DOHH2 (cell line): Measurements from ENCODE around the gene MED13L.

ENCODE experiments used
- H3F3A ChIP-seq: fragments of 200-600 bp; sonication (generic), shearing (Covaris generic); 2 replicates; pipeline ENCODE4 v1.6.0; 2016; ENCODE audit warnings: antibody characterized with exemption, mild to moderate bottlenecking; ENCODE audit not compliant: control insufficient read depth, insufficient read depth
- H3K27ac ChIP-seq: fragments of 200-600 bp; sonication (generic); 2 replicates; pipeline ENCODE4 v1.5.1; 2014; ENCODE audit warnings: low read depth, mild to moderate bottlenecking, low read length, moderate library complexity
- H3K27me3 ChIP-seq: fragments of 200-600 bp; sonication (generic); 2 replicates; pipeline ENCODE4 v1.6.1; 2014; ENCODE audit warnings: mild to moderate bottlenecking, low read length, mixed read lengths; ENCODE audit not compliant: control insufficient read depth
- H3K36me3 ChIP-seq: fragments of 200-600 bp; sonication (generic); 2 replicates; pipeline ENCODE4 v1.6.1; 2014; ENCODE audit warnings: mild to moderate bottlenecking, low read length, moderate library complexity, mixed read lengths; ENCODE audit not compliant: control insufficient read depth
- H3K4me1 ChIP-seq: fragments of 200-600 bp; sonication (generic); 2 replicates; pipeline ENCODE4 v1.6.1; 2014; ENCODE audit warnings: mild to moderate bottlenecking, low read length, mixed read lengths; ENCODE audit not compliant: control insufficient read depth
- H3K4me2 ChIP-seq: fragments of 200-600 bp; sonication (generic); 2 replicates; pipeline ENCODE4 v1.6.0; 2014; ENCODE audit warnings: mild to moderate bottlenecking, low read length, moderate library complexity
- H3K4me3 ChIP-seq: fragments of 200-600 bp; sonication (generic); 2 replicates; pipeline ENCODE4 v1.5.1; 2014; ENCODE audit warnings: mild to moderate bottlenecking, low read length, mixed read lengths
- H3K79me2 ChIP-seq: fragments of 200-600 bp; sonication (generic); 2 replicates; pipeline ENCODE4 v1.6.1; 2014; ENCODE audit warnings: mild to moderate bottlenecking, low read length, mixed read lengths; ENCODE audit not compliant: control insufficient read depth
- H3K9me2 ChIP-seq: fragments of 200-600 bp; sonication (generic); replicated peaks from 2 replicates; pipeline ENCODE4 v1.6.1; 2014; ENCODE audit warnings: mild to moderate bottlenecking, low read length, mixed read lengths; ENCODE audit not compliant: control insufficient read depth
- H3K9me3 ChIP-seq: fragments of 200-600 bp; sonication (generic); 2 replicates; pipeline ENCODE4 v1.6.1; 2014; ENCODE audit warnings: antibody characterized with exemption, low read length, mixed read lengths; ENCODE audit not compliant: control insufficient read depth, insufficient read depth
- H4K20me1 ChIP-seq: fragments of 200-600 bp; sonication (generic); 2 replicates; pipeline ENCODE4 v1.6.0; 2014; ENCODE audit warnings: low read depth, mild to moderate bottlenecking, antibody characterized with exemption, low read length, moderate library complexity; ENCODE audit not compliant: control insufficient read depth, insufficient read depth
- EZH2phosphoT487 ChIP-seq: fragments of 200-600 bp; sonication (generic); IDR thresholded peaks from 2 replicates; pipeline ENCODE4 v1.6.1; 2017; ENCODE audit warnings: borderline replicate concordance, mild to moderate bottlenecking, antibody characterized with exemption, low read length, moderate library complexity, mixed read lengths
- TF ChIP-seq, protein P1 (sequence below): fragments of 200-600 bp; sonication (generic); IDR thresholded peaks from one replicate; pipeline ENCODE4 v1.5.1; 2014; ENCODE audit warnings: antibody characterized with exemption, mild to moderate bottlenecking, low read depth, low read length; ENCODE audit not compliant: poor library complexity, severe bottlenecking

MED13L gene

DNA sequence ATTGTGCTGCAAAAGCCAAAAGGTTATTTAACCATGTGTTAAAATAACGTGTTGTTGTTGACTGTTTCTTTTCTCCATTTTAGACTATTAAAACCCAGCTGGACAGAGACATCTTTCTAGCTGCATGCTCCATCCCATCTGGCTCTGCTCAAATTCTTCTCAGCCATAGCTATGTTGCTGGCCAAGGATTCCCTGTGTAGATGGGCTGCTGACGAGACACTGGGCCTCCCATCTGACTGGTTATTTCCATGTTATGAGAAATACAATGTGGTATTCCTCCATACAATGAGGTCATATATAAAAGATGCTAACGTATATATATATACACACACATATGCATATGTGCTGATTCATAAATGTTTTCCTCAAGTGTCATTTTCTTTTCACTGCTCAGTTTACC lies 30.1 kb downstream of the MED13L start:
- Histone ChIP-seq H3K4me3 (no peak overlapping the region), H3K36me3 (no peaks in the 10 kb centered on the region), H3K27ac (no peak overlapping the region), H3K9me2 (no peaks in the 10 kb centered on the region), H4K20me1 (0 out of 2 replicates have a peak, but pooled peaks cover 2% of the 10 kb centered on the region), H3K9me3 (peaks cover 14% of the 10 kb centered on the region; the same call in 1 of the 2 replicates), H3F3A (no peaks in the 10 kb centered on the region), H3K4me2 (no peak overlapping the region), H3K4me1 (peaks cover 34% of the 10 kb centered on the region), H3K27me3 (no peaks in the 10 kb centered on the region), H3K79me2 (peaks cover 91% of the 10 kb centered on the region)
- TF ChIP-seq, protein P1, sequence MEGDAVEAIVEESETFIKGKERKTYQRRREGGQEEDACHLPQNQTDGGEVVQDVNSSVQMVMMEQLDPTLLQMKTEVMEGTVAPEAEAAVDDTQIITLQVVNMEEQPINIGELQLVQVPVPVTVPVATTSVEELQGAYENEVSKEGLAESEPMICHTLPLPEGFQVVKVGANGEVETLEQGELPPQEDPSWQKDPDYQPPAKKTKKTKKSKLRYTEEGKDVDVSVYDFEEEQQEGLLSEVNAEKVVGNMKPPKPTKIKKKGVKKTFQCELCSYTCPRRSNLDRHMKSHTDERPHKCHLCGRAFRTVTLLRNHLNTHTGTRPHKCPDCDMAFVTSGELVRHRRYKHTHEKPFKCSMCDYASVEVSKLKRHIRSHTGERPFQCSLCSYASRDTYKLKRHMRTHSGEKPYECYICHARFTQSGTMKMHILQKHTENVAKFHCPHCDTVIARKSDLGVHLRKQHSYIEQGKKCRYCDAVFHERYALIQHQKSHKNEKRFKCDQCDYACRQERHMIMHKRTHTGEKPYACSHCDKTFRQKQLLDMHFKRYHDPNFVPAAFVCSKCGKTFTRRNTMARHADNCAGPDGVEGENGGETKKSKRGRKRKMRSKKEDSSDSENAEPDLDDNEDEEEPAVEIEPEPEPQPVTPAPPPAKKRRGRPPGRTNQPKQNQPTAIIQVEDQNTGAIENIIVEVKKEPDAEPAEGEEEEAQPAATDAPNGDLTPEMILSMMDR, result no peak
- TF ChIP-seq EZH2phosphoT487, result no peak

DNA sequence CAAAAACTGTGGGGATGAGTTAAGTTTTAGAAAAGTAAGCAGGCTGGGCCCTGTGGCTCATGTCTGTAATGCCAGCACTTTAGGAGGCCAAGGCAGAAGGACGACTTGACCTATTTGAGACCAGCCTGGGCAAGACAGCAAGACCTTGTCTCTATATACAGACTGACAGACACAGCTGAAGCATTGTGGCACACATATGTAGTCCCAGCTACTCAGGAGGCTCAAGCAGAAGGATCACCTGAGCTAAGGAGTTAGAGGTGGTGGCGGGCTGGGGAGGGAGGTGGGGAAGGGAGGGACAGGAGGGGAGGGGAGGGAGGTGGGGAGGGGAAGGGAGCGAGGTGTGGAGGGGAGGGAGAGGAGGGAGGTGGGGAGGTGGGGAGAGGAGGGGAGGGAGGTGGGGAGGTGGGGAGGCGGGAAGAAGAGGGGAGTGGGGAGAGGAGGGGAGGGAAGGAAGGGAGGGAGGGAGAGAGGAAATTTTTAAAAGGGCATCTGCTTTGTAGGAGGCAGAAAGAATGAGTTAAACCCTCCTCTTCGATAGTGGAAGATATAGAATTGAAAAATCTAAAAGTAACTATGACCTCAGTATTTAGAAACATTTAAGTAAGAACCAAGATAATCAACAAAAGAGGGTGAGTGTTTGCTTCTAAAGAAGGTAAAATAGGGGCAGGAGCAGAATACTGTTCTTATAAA lies 30.9 kb downstream of the MED13L start:
- Histone ChIP-seq H3K36me3 (no peaks in the 10 kb centered on the region), H3K9me3 (peaks cover 7% of the 10 kb centered on the region; the same call in 1 of the 2 replicates), H3K4me3 (no peak overlapping the region), H3F3A (no peaks in the 10 kb centered on the region), H3K4me1 (peaks cover 34% of the 10 kb centered on the region), H4K20me1 (0 out of 2 replicates have a peak, but pooled peaks cover 2% of the 10 kb centered on the region), H3K9me2 (no peaks in the 10 kb centered on the region), H3K79me2 (peaks cover 90% of the 10 kb centered on the region), H3K27me3 (no peaks in the 10 kb centered on the region), H3K4me2 (no peak overlapping the region), H3K27ac (no peak overlapping the region)
- TF ChIP-seq EZH2phosphoT487, result no peak
- TF ChIP-seq, protein P1, result no peak

DNA sequence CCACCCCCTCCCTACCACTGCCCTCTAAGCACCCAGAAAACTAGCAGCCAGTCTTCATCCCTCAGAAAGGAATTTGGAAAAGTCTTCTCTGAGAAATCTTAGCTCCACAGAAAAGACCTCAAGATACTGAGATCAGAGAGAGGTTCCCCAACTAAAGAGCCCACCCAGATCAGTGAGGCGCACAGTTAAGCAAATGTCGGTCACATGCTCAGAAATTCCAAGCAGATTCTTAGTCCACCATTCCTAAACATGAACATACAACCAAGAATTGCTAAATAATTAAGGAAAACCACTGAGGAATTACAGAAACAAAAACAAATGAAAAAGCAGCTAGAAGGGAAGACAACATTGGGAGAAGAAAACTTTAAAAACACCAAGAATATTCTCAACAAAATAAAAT lies 32.3 kb downstream of the MED13L start:
- Histone ChIP-seq H3K9me2 (no peaks in the 10 kb centered on the region), H3K4me3 (no peak overlapping the region), H3K27ac (no peak overlapping the region), H3K27me3 (no peaks in the 10 kb centered on the region), H3K4me2 (no peak overlapping the region), H3K4me1 (peaks cover 34% of the 10 kb centered on the region), H3K36me3 (no peaks in the 10 kb centered on the region), H4K20me1 (0 out of 2 replicates have a peak, but pooled peaks cover 3% of the 10 kb centered on the region), H3K9me3 (peaks cover 6% of the 10 kb centered on the region; the same call in 1 of the 2 replicates), H3F3A (no peaks in the 10 kb centered on the region), H3K79me2 (peaks cover 87% of the 10 kb centered on the region)
- TF ChIP-seq, protein P1, result no peak
- TF ChIP-seq EZH2phosphoT487, result no peak
